SK-N-SH treated with all-trans-retinoic acid at 6 μM for 48 hours (cell line): Measurements from ENCODE around the gene ZNF880.

ENCODE experiments used
- ATAC-seq: fragments of 200-7000 bp; cut with Tn5 transposase; 3 replicates; pipeline ENCODE4 v1.9.1; 2020; ENCODE audit warnings: mild to moderate bottlenecking, moderate library complexity
- BACH2 ChIP-seq: fragments of 250-450 bp; sonication (Bioruptor Pico); IDR thresholded peaks from 2 replicates; pipeline ENCODE4 v1.9.0; 2021; ENCODE audit warnings: mild to moderate bottlenecking, borderline replicate concordance
- CREB5 ChIP-seq: fragments of 250-450 bp; sonication (Bioruptor Pico); IDR thresholded peaks from 2 replicates; pipeline ENCODE4 v1.5.1; 2020; ENCODE audit warnings: low read depth, mild to moderate bottlenecking, moderate library complexity
- CSDC2 ChIP-seq: fragments of 250-450 bp; sonication (Bioruptor Pico); IDR thresholded peaks from 2 replicates; pipeline ENCODE4 v1.5.0; 2020; ENCODE audit warnings: mild to moderate bottlenecking, moderate library complexity
- CSRNP3 ChIP-seq: fragments of 250-450 bp; sonication (Bioruptor Pico); IDR thresholded peaks from 2 replicates; pipeline ENCODE4 v1.5.1; 2021; ENCODE audit warnings: mild to moderate bottlenecking, moderate library complexity
- ESRRG ChIP-seq: fragments of 250-450 bp; sonication (Bioruptor Pico); IDR thresholded peaks from 2 replicates; pipeline ENCODE4 v1.6.1; 2021; ENCODE audit warnings: mild to moderate bottlenecking
- GLIS3 ChIP-seq: fragments of 250-450 bp; sonication (Bioruptor Pico); IDR thresholded peaks from 2 replicates; pipeline ENCODE4 v1.5.0; 2020; ENCODE audit warnings: mild to moderate bottlenecking, moderate library complexity
- OSR1 ChIP-seq: fragments of 250-450 bp; sonication (Bioruptor Pico); IDR thresholded peaks from 2 replicates; pipeline ENCODE4 v1.8.0; 2022; ENCODE audit warnings: moderate library complexity, mild to moderate bottlenecking, inconsistent platforms
- POU6F1 ChIP-seq: fragments of 250-450 bp; sonication (Bioruptor Pico); IDR thresholded peaks from 2 replicates; pipeline ENCODE4 v1.8.0; 2021; ENCODE audit warnings: low read depth, mild to moderate bottlenecking, moderate library complexity, borderline replicate concordance
- PPARA ChIP-seq: fragments of 250-450 bp; sonication (Bioruptor Pico); IDR thresholded peaks from 2 replicates; pipeline ENCODE4 v1.5.0; 2020; ENCODE audit warnings: mild to moderate bottlenecking, borderline replicate concordance
- SNAI2 ChIP-seq: fragments of 250-450 bp; sonication (Bioruptor Pico); IDR thresholded peaks from 2 replicates; pipeline ENCODE4 v1.5.0; 2020; ENCODE audit warnings: mild to moderate bottlenecking, moderate library complexity
- TCF4 ChIP-seq: fragments of 250-450 bp; sonication (Bioruptor Pico); IDR thresholded peaks from 2 replicates; pipeline ENCODE4 v1.8.0; 2021; ENCODE audit warnings: mild to moderate bottlenecking, moderate library complexity, borderline replicate concordance
- TSHZ2 ChIP-seq: fragments of 250-450 bp; sonication (Bioruptor Pico); IDR thresholded peaks from 2 replicates; pipeline ENCODE4 v1.5.0; 2020; ENCODE audit warnings: mild to moderate bottlenecking, moderate library complexity
- ZC3H10 ChIP-seq: fragments of 250-450 bp; sonication (Bioruptor Pico); IDR thresholded peaks from 2 replicates; pipeline ENCODE4 v1.5.1; 2021; ENCODE audit warnings: mild to moderate bottlenecking, moderate library complexity
- ZFP3 ChIP-seq: fragments of 250-450 bp; sonication (Bioruptor Pico); IDR thresholded peaks from 2 replicates; pipeline ENCODE4 v1.5.0; 2020; ENCODE audit warnings: mild to moderate bottlenecking, moderate library complexity
- ZFP30 ChIP-seq: fragments of 450-650 bp; formaldehyde crosslinking; IDR thresholded peaks from 2 replicates; pipeline ENCODE4 v1.5.0; 2022; ENCODE audit warnings: mild to moderate bottlenecking, moderate library complexity
- ZNF565 ChIP-seq: fragments of 450-650 bp; formaldehyde crosslinking; conservative IDR thresholded peaks from 2 replicates; pipeline ENCODE4 v1.5.0; 2020; ENCODE audit warnings: low read depth, mild to moderate bottlenecking, moderate library complexity
- ZNF70 ChIP-seq: fragments of 450-650 bp; formaldehyde crosslinking; IDR thresholded peaks from 2 replicates; pipeline ENCODE4 v1.5.0; 2020; ENCODE audit warnings: mild to moderate bottlenecking, moderate library complexity

ZNF880 gene

GRCh38 chr19:52369559-52370340, at the start of gene ZNF880:
TSS of gene ZNF880 (plus strand) at chr19:52369923. CDS start at chr19:52369966, 43 bp downstream.
- TF ChIP-seq GLIS3 (no peak), CSRNP3 (CRISPR knock-in tag) (peak; percentile 43; the same call in 1 of the 2 replicates), ESRRG (CRISPR knock-in tag) (0 out of 2 replicates have a peak, but pooled peaks have one; percentile 21)
- TF ChIP-seq, all 23 proteins: peak for 2
- ATAC-seq: peak; percentile 99

- no peak for TF ChIP-seq CREB5
- no peak for TF ChIP-seq ZC3H10 (CRISPR knock-in tag)
- no peak for TF ChIP-seq GLIS3
- no peak for TF ChIP-seq CSDC2 (CRISPR knock-in tag)
- no peak for TF ChIP-seq ZNF565
- no peak for TF ChIP-seq TCF4 (CRISPR knock-in tag)
- TF ChIP-seq, all 23 proteins: peak for 0
- no peak for ATAC-seq
Measured at GRCh38 chr19:52322429-52322828, 47.3 kb upstream of the ZNF880 start.

GRCh38 chr19:52331757-52332156, 38.0 kb upstream of the ZNF880 start:
- TF ChIP-seq ZFP3 (CRISPR knock-in tag): no peak
- no peak for TF ChIP-seq PPARA
- TF ChIP-seq CREB5: no peak
- no peak for TF ChIP-seq ZC3H10 (CRISPR knock-in tag)
- ATAC-seq: no peak

GRCh38 chr19:52335768-52336116, 34.0 kb upstream of the ZNF880 start:
- TF ChIP-seq ZNF70 (CRISPR knock-in tag) (no peak), BACH2 (no peak), ZNF565 (no peak), ZC3H10 (CRISPR knock-in tag) (no peak), ZFP30 (CRISPR knock-in tag) (no peak), OSR1 (no peak), TSHZ2 (no peak), POU6F1 (CRISPR knock-in tag) (no peak)
- peak; percentile 33; the same call in 2 of the 3 replicates for ATAC-seq

- TF ChIP-seq TSHZ2 (no peak), SNAI2 (CRISPR knock-in tag) (no peak)
- peak; percentile 98 for ATAC-seq
Measured at GRCh38 chr19:52336117-52336790, 33.5 kb upstream of the ZNF880 start, which contains the start of gene ZNF610. TSS of gene ZNF610 (plus strand) at chr19:52336243. CDS start at chr19:52349173, 12,930 bp downstream.
